Neural progenitor cell (in vitro differentiated cells): ENCODE measurements around the gene ARMH2. TPM values are rescaled to one million over a fixed set of nuclear protein-coding genes. Genes with fewer than 3 reads are reported as not detected.
A peak's percentile ranks its signal among the peaks of the same experiment; 100 is the strongest.
"Not testable (repeated sequence)": the region's sequence is repeated elsewhere in the genome, so short reads cannot be mapped to it uniquely, and the experiment has no call there.

Experiments used
- DNase-seq: peaks from one replicate; pipeline ENCODE4 v3.0.0-alpha.2; 2016; ENCODE audit warnings: low spot score
- H2AFZ ChIP-seq: fragments of 200-600 bp; sonication (generic); replicated peaks from 2 replicates; pipeline ENCODE4 v1.6.1; 2016; ENCODE audit warnings: antibody characterized with exemption
- H3F3A ChIP-seq: fragments of 200-600 bp; sonication (generic); 2 replicates; pipeline ENCODE4 v1.6.1; 2016; ENCODE audit warnings: antibody characterized with exemption, low read depth
- H3K27ac ChIP-seq: fragments of 200-600 bp; sonication (generic); 2 replicates; pipeline ENCODE4 v1.5.1; 2016; ENCODE audit warnings: mild to moderate bottlenecking
- H3K27me3 ChIP-seq: fragments of 200-600 bp; sonication (generic); 2 replicates; pipeline ENCODE4 v1.6.1; 2016; ENCODE audit warnings: mild to moderate bottlenecking, moderate library complexity
- H3K36me3 ChIP-seq: fragments of 200-600 bp; sonication (generic); 2 replicates; pipeline ENCODE4 v1.5.1; 2016
- H3K4me1 ChIP-seq: fragments of 200-600 bp; sonication (generic); 2 replicates; pipeline ENCODE4 v1.6.1; 2016; ENCODE audit warnings: mixed run types
- H3K4me2 ChIP-seq: fragments of 200-600 bp; sonication (generic); 2 replicates; pipeline ENCODE4 v1.6.1; 2016
- H3K4me3 ChIP-seq: fragments of 200-600 bp; sonication (generic); 2 replicates; pipeline ENCODE4 v1.5.1; 2016
- H3K79me2 ChIP-seq: fragments of 200-600 bp; sonication (generic); 2 replicates; pipeline ENCODE4 v1.6.1; 2016; ENCODE audit warnings: low read depth
- H3K9ac ChIP-seq: fragments of 200-600 bp; sonication (generic); 2 replicates; pipeline ENCODE4 v1.6.1; 2016
- H3K9me3 ChIP-seq: fragments of 200-600 bp; sonication (generic); 2 replicates; pipeline ENCODE4 v1.5.1; 2016; ENCODE audit warnings: low read depth
- H4K20me1 ChIP-seq: fragments of 200-600 bp; sonication (generic); 2 replicates; pipeline ENCODE4 v1.6.1; 2016; ENCODE audit warnings: low read depth
- H3K27ac Mint-ChIP-seq: 3 replicates; pipeline ENCODE4 v1.8.0; 2021; ENCODE audit warnings: mixed read lengths
- H3K27me3 Mint-ChIP-seq: 2 replicates; pipeline ENCODE4 v1.8.0; 2022; ENCODE audit warnings: low read depth, mild to moderate bottlenecking, inconsistent platforms, moderate library complexity, mixed read lengths; ENCODE audit not compliant: insufficient read depth
- H3K36me3 Mint-ChIP-seq: 3 replicates; pipeline ENCODE4 v1.8.0; 2021; ENCODE audit warnings: mixed read lengths
- H3K4me1 Mint-ChIP-seq: 3 replicates; pipeline ENCODE4 v1.8.0; 2021; ENCODE audit warnings: mixed read lengths
- H3K4me3 Mint-ChIP-seq: 3 replicates; pipeline ENCODE4 v1.8.0; 2021; ENCODE audit warnings: mild to moderate bottlenecking, moderate library complexity, mixed read lengths
- H3K9me3 Mint-ChIP-seq: 3 replicates; pipeline ENCODE4 v1.8.0; 2020; ENCODE audit warnings: mixed read lengths
- EZH2 ChIP-seq: fragments of 200-600 bp; sonication (generic); IDR thresholded peaks from 2 replicates; pipeline ENCODE4 v1.6.1; 2017; ENCODE audit warnings: antibody characterized with exemption, mild to moderate bottlenecking, moderate library complexity
- EZH2phosphoT487 ChIP-seq: fragments of 200-600 bp; sonication (generic); IDR thresholded peaks from 2 replicates; pipeline ENCODE4 v1.6.1; 2017; ENCODE audit warnings: antibody characterized with exemption
- total RNA-seq: library from RNA; depleted of rRNA; stranded (reverse); fragments of >200 nt; gene quantifications from 2 replicates; pipeline ENCODE4 v1.2.3, GENCODE V29; 2015; ENCODE audit warnings: low replicate concordance
- TF ChIP-seq, protein P1 (sequence below): fragments of 200-600 bp; sonication (generic); IDR thresholded peaks from 2 replicates; pipeline ENCODE4 v1.5.1; 2017; ENCODE audit warnings: antibody characterized with exemption, mild to moderate bottlenecking

The ARMH2 gene
- total RNA-seq, 1 donor from 2014 or later = not detected

GRCh38 chr6:24759718-24760117 lies 39.0 kb downstream of the ARMH2 start:
- Histone ChIP-seq H3K9ac (no peak overlapping the region), H3K4me3 (no peak overlapping the region), H3K79me2 (no peaks in the 10 kb centered on the region), H2AFZ (no peak overlapping the region), H3K27ac (no peak overlapping the region), H3K9me3 (no peaks in the 10 kb centered on the region), H3K4me1 (peaks cover 9% of the 10 kb centered on the region), H3K4me2 (no peak overlapping the region), H4K20me1 (no peaks in the 10 kb centered on the region), H3K27me3 (no peaks in the 10 kb centered on the region), H3F3A (peaks cover 10% of the 10 kb centered on the region), H3K36me3 (no peaks in the 10 kb centered on the region)
- DNase-seq = no peak
- TF ChIP-seq EZH2 (no peak), EZH2phosphoT487 (no peak)
- TF ChIP-seq, protein P1, sequence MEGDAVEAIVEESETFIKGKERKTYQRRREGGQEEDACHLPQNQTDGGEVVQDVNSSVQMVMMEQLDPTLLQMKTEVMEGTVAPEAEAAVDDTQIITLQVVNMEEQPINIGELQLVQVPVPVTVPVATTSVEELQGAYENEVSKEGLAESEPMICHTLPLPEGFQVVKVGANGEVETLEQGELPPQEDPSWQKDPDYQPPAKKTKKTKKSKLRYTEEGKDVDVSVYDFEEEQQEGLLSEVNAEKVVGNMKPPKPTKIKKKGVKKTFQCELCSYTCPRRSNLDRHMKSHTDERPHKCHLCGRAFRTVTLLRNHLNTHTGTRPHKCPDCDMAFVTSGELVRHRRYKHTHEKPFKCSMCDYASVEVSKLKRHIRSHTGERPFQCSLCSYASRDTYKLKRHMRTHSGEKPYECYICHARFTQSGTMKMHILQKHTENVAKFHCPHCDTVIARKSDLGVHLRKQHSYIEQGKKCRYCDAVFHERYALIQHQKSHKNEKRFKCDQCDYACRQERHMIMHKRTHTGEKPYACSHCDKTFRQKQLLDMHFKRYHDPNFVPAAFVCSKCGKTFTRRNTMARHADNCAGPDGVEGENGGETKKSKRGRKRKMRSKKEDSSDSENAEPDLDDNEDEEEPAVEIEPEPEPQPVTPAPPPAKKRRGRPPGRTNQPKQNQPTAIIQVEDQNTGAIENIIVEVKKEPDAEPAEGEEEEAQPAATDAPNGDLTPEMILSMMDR = no peak
- H3K9me3 Mint-ChIP-seq = peaks cover 2% of the 10 kb centered on the region
- peaks cover 4% of the 10 kb centered on the region for H3K4me1 Mint-ChIP-seq
- H3K4me3 Mint-ChIP-seq = no peak overlapping the region
- peaks cover 3% of the 10 kb centered on the region for H3K27me3 Mint-ChIP-seq
- no peaks in the 10 kb centered on the region for H3K36me3 Mint-ChIP-seq
- no peak overlapping the region for H3K27ac Mint-ChIP-seq

DNA sequence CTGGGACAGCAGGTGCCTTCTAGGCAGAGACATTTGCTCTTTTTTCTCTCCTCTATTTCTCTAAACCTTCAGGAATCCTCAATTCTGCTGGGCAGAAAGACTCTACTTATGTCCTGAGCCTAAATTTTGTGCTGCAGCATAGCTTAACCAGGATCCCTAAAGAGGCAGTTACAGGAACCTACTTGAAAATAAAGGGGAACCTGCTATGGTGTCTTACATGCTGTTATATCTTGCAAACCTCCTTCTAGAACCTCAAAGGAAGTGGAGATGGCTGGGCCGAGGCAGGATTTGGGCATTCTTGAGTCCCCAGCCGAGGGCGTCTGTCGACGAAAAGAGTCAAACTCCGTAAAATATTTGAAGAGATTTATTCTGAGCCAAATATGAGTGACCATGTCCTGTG lies 41.1 kb downstream of the ARMH2 start:
- H3K36me3 ChIP-seq = no peaks in the 10 kb centered on the region
- Mint-ChIP-seq H3K9me3 (peaks cover 2% of the 10 kb centered on the region), H3K4me1 (peaks cover 4% of the 10 kb centered on the region), H3K27me3 (peaks cover 3% of the 10 kb centered on the region), H3K36me3 (no peaks in the 10 kb centered on the region), H3K4me3 (no peak overlapping the region), H3K27ac (no peak overlapping the region)
- peak overlapping the region; percentile 51 for H3K27ac ChIP-seq
- H3K4me1 ChIP-seq = peaks cover 9% of the 10 kb centered on the region
- H4K20me1 ChIP-seq = no peaks in the 10 kb centered on the region
- H3K4me3 ChIP-seq = no peak overlapping the region
- no peak for DNase-seq
- no peak overlapping the region for H3K9ac ChIP-seq
- H3K79me2 ChIP-seq = no peaks in the 10 kb centered on the region
- no peaks in the 10 kb centered on the region for H3K9me3 ChIP-seq
- H3K4me2 ChIP-seq = peak overlapping the region; percentile 16
- no peaks in the 10 kb centered on the region for H3K27me3 ChIP-seq
- no peak overlapping the region for H2AFZ ChIP-seq
- TF ChIP-seq EZH2phosphoT487 (no peak), EZH2 (no peak)
- TF ChIP-seq, protein P1 = no peak
- peaks cover 10% of the 10 kb centered on the region for H3F3A ChIP-seq

- peaks cover 4% of the 10 kb centered on the region for H3K27me3 Mint-ChIP-seq
- H3K4me3 Mint-ChIP-seq = no peak overlapping the region
- no peak overlapping the region for H3K27ac Mint-ChIP-seq
- no peaks in the 10 kb centered on the region for H3K36me3 Mint-ChIP-seq
- H3K9ac ChIP-seq = no peak overlapping the region
- H3K4me1 Mint-ChIP-seq = peaks cover 4% of the 10 kb centered on the region
- no peaks in the 10 kb centered on the region for H3K9me3 ChIP-seq
- H3K4me3 ChIP-seq = no peak overlapping the region
- peaks cover 10% of the 10 kb centered on the region for H3F3A ChIP-seq
- H3K4me1 ChIP-seq = peaks cover 9% of the 10 kb centered on the region
- no peaks in the 10 kb centered on the region for H4K20me1 ChIP-seq
- no peaks in the 10 kb centered on the region for H3K79me2 ChIP-seq
- no peak for DNase-seq
- H3K36me3 ChIP-seq = no peaks in the 10 kb centered on the region
- no peaks in the 10 kb centered on the region for H3K27me3 ChIP-seq
- peaks cover 2% of the 10 kb centered on the region for H3K9me3 Mint-ChIP-seq
- H2AFZ ChIP-seq = no peak overlapping the region
- H3K4me2 ChIP-seq = no peak overlapping the region
- TF ChIP-seq, protein P1 = no peak
- no peak for TF ChIP-seq EZH2phosphoT487
- TF ChIP-seq EZH2 = no peak
- no peak overlapping the region for H3K27ac ChIP-seq
These were observed 43.4 kb downstream of the ARMH2 start for GRCh38 chr6:24755279-24755678.

GRCh38 chr6:24754378-24754777 lies 44.3 kb downstream of the ARMH2 start:
- not testable (repeated sequence) for H2AFZ ChIP-seq, H3K27me3 ChIP-seq, H3K9me3 ChIP-seq, DNase-seq, H3K9me3 Mint-ChIP-seq, H3K9ac ChIP-seq, H3K79me2 ChIP-seq, H3K27ac ChIP-seq, H3K4me3 ChIP-seq, H4K20me1 ChIP-seq, H3K4me1 ChIP-seq, H3K4me1 Mint-ChIP-seq, H3K36me3 ChIP-seq, H3K4me2 ChIP-seq, H3K27me3 Mint-ChIP-seq, H3K27ac Mint-ChIP-seq, H3K4me3 Mint-ChIP-seq, H3K36me3 Mint-ChIP-seq
- peaks cover 10% of the 10 kb centered on the region for H3F3A ChIP-seq
